Testis (tissue), 2 donors: ENCODE measurements around the gene IFITM5.

Source experiments
- POLR2A ChIP-seq: fragments of 450-650 bp; IDR thresholded peaks from one replicate; pipeline ENCODE4 v1.6.1; 2017; ENCODE audit warnings: antibody characterized with exemption, mild to moderate bottlenecking, moderate library complexity
- TF ChIP-seq, protein P1 (sequence below), 3 experiments: fragments of 450-650 bp in 2 of 3; fragments of 200-600 bp in 1 of 3; sonication (generic) in 1 of 3; IDR thresholded peaks; one replicate each; pipeline ENCODE4 v1.5.1; 2016 to 2019; ENCODE audit warnings: antibody characterized with exemption in 3 of 3, mild to moderate bottlenecking in 2 of 3, moderate library complexity in 1 of 3

DNA sequence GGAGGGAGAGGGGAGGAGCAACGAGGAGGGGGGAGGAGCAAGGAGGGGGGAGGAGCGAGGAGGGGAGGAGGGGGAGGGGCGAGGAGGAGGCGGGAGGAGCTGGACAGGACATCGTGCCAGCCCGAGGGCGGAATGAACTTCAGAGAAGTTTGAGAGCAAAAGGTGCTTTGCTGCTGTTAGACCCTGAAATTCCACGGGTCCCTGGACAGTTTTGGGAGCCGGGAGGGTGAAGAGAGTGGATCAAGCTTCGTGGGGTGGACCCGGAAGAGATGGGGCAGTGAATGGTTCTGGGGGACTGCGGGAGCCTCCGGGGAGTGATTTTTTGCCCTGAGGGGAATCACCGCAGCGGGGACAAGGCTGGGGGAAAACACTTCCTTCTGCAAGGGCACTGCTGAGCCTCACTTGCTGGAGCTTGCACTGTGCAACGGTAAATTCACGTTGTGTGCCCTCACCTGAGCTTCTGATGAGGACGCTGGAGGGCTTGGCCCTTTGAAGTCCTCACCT is 31.8 kb downstream of the IFITM5 start:
- TF ChIP-seq, protein P1, sequence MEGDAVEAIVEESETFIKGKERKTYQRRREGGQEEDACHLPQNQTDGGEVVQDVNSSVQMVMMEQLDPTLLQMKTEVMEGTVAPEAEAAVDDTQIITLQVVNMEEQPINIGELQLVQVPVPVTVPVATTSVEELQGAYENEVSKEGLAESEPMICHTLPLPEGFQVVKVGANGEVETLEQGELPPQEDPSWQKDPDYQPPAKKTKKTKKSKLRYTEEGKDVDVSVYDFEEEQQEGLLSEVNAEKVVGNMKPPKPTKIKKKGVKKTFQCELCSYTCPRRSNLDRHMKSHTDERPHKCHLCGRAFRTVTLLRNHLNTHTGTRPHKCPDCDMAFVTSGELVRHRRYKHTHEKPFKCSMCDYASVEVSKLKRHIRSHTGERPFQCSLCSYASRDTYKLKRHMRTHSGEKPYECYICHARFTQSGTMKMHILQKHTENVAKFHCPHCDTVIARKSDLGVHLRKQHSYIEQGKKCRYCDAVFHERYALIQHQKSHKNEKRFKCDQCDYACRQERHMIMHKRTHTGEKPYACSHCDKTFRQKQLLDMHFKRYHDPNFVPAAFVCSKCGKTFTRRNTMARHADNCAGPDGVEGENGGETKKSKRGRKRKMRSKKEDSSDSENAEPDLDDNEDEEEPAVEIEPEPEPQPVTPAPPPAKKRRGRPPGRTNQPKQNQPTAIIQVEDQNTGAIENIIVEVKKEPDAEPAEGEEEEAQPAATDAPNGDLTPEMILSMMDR (IDR thresholded peaks at IDR 0.05): no peak
- no peak for TF ChIP-seq POLR2A
